Measurements from ENCODE around the gene ZNF253. TPM values are rescaled to one million over a fixed set of nuclear protein-coding genes. Genes with fewer than 3 reads are reported as not detected.

ZNF253 gene
- total and polyA plus RNA-seq, 2 of the 8 experiments (the other 6 are each of a cell fraction or from before 2014, with no cell fraction given): 8.3 to 64.0 TPM

DNA sequence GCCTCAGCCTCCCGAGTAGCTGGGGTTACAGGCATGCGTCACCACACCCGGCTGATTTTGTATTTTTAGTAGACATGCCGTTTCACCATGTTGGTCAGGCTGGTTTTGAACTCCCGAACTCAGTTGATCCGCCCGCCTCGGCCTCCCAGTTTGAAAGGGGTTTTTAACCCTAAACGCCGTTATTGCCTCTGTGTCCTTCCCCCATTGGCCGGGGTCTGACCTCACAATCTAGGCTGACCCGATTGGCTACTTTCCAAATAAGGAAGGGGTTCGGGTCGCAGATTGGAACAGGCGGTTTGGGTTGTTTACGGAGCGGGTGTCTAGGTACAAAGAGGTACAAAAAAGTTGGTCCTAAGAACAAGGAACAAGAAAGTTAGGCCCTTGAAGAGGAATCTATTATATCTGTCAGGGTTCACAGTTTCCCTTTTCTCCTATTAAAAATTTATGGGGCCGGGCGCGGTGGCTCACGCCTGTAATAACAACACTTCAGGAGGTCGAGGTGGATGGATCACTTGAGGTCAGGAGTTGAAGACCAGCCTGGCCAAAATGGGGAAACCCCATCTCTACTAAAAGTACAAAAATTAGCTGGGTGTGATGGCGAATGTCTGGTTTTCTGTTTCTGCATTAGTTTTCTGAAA lies 1.0 kb downstream of the ZNF253 start (continued):
- peak; percentile 21; the same call in 1 of the 2 replicates for TF ChIP-seq PHF8 (conservative IDR thresholded peaks at IDR 0.05; ENCODE audit: low read depth, low read length)
- TF ChIP-seq EP300 (IDR thresholded peaks at IDR 0.05; ENCODE audit: borderline replicate concordance in 1 of 2, low read depth in 2 of 2, low read length in 2 of 2): no peak
- no peak for TF ChIP-seq FOSL1 (IDR thresholded peaks at IDR 0.05; ENCODE audit: insufficient read depth, low read depth, low read length)
- TF ChIP-seq CHD2 (IDR thresholded peaks at IDR 0.05; ENCODE audit: low read length): no peak; the same call in 1 of the 2 replicates
- no peak for TF ChIP-seq SIX5 (IDR thresholded peaks at IDR 0.05; ENCODE audit: low read depth, low read length)
- no peak for TF ChIP-seq SIN3A (conservative IDR thresholded peaks at IDR 0.05 in 1 of 2, IDR thresholded peaks at IDR 0.05 in 1 of 2; ENCODE audit: low read depth in 1 of 2, low read length in 2 of 2)
- TF ChIP-seq MAFK (IDR thresholded peaks at IDR 0.05; ENCODE audit: low read depth, low read length): no peak
- TF ChIP-seq EGR1 (IDR thresholded peaks at IDR 0.05; ENCODE audit: borderline replicate concordance, low read depth, low read length): no peak
- no peak for TF ChIP-seq RNF2 (IDR thresholded peaks at IDR 0.05; ENCODE audit: borderline replicate concordance, low read depth, low read length, missing control alignments, poor library complexity, severe bottlenecking)
- TF ChIP-seq RAD21 (IDR thresholded peaks at IDR 0.05 in 1 of 2, conservative IDR thresholded peaks at IDR 0.05 in 1 of 2; ENCODE audit: low read depth in 2 of 2, low read length in 2 of 2): no peak
- no peak for TF ChIP-seq CBX8 (IDR thresholded peaks at IDR 0.05; ENCODE audit: borderline replicate concordance, low read depth, low read length)
- TF ChIP-seq POU5F1 (IDR thresholded peaks at IDR 0.05; ENCODE audit: low read depth, low read length): no peak

All from H1 (cell line).